PC-3 (cell line): ENCODE measurements around the gene SFRP2. TPM values are rescaled to one million over a fixed set of nuclear protein-coding genes. Genes with fewer than 3 reads are reported as not detected.

Experiments
- ATAC-seq: fragments of 200-7000 bp; cut with Tn5 transposase; 2 replicates; pipeline ENCODE4 v1.9.1; 2020; ENCODE audit warnings: mild to moderate bottlenecking, moderate library complexity
- BruUV-seq: library from RNA; stranded (reverse); fragments of 400-500 nt; replicated peaks from 2 replicates; lab custom pipeline; 2021; lab: Mats Ljungman, UMichigan
- CTCF ChIA-PET: fragments of 300-600 bp; sonication (Branson Sonifier 250); formaldehyde crosslinking; loops from one replicate; lab custom pipeline; 2022; ENCODE audit warnings: antibody characterized with exemption; lab: Charles Lee
- POLR2A ChIA-PET: fragments of 300-600 bp; sonication (Branson Sonifier 250); formaldehyde crosslinking; loops from one replicate; lab custom pipeline; 2022; ENCODE audit warnings: antibody characterized with exemption; ENCODE audit not compliant: unreplicated experiment; lab: Charles Lee
- DNase-seq: peaks from one replicate; pipeline ENCODE4 v3.0.0-alpha.2; 2015
- H2AFZ ChIP-seq: fragments of 300-600 bp; sonication (generic); 2 replicates; pipeline ENCODE4 v1.6.0; 2016; ENCODE audit warnings: antibody characterized with exemption, low read length
- H3F3A ChIP-seq: fragments of 300-600 bp; sonication (generic); one replicate; pipeline ENCODE4 v1.6.0; 2017; ENCODE audit warnings: antibody characterized with exemption, low read length, control low read depth, mild to moderate bottlenecking; ENCODE audit not compliant: unreplicated experiment
- H3K27ac ChIP-seq: fragments of 300-600 bp; sonication (generic); 2 replicates; pipeline ENCODE4 v1.5.1; 2016; ENCODE audit warnings: mild to moderate bottlenecking, low read length
- H3K27me3 ChIP-seq: fragments of 300-600 bp; sonication (generic); 2 replicates; pipeline ENCODE4 v1.6.1; 2016; ENCODE audit warnings: low read length, mixed read lengths
- H3K36me3 ChIP-seq: fragments of 300-600 bp; sonication (generic); 2 replicates; pipeline ENCODE4 v1.6.1; 2016; ENCODE audit warnings: low read depth, mixed run types, low read length, mixed read lengths
- H3K4me1 ChIP-seq: fragments of 300-600 bp; sonication (generic); 2 replicates; pipeline ENCODE4 v1.5.1; 2016; ENCODE audit warnings: low read length; ENCODE audit not compliant: insufficient read depth
- H3K4me2 ChIP-seq: fragments of 300-600 bp; sonication (generic); 2 replicates; pipeline ENCODE4 v1.6.0; 2016; ENCODE audit warnings: low read length
- H3K4me3 ChIP-seq: fragments of 300-600 bp; sonication (generic); 2 replicates; pipeline ENCODE4 v1.5.1; 2016; ENCODE audit warnings: mild to moderate bottlenecking, low read length, mixed read lengths
- H3K79me2 ChIP-seq: fragments of 300-600 bp; sonication (generic); 2 replicates; pipeline ENCODE4 v1.6.1; 2017; ENCODE audit warnings: low read length, mixed read lengths
- H3K9ac ChIP-seq: fragments of 300-600 bp; sonication (generic); 2 replicates; pipeline ENCODE4 v1.6.0; 2016; ENCODE audit warnings: mild to moderate bottlenecking, low read length
- H3K9me2 ChIP-seq: fragments of 300-600 bp; sonication (generic); replicated peaks from 2 replicates; pipeline ENCODE4 v1.6.1; 2016; ENCODE audit warnings: mixed run types, low read length, mixed read lengths
- H3K9me3 ChIP-seq: fragments of 300-600 bp; sonication (generic); 2 replicates; pipeline ENCODE4 v1.6.1; 2016; ENCODE audit warnings: low read length, mixed read lengths
- H4K20me1 ChIP-seq: fragments of 300-600 bp; sonication (generic); 2 replicates; pipeline ENCODE4 v1.6.1; 2016; ENCODE audit warnings: low read length, mixed read lengths
- EZH2 ChIP-seq: fragments of 300-600 bp; sonication (generic); IDR thresholded peaks from one replicate; pipeline ENCODE4 v1.6.1; 2017; ENCODE audit warnings: antibody characterized with exemption, mild to moderate bottlenecking, low read length; ENCODE audit not compliant: unreplicated experiment
- EZH2phosphoT487 ChIP-seq: fragments of 300-600 bp; sonication (generic); IDR thresholded peaks from 2 replicates; pipeline ENCODE4 v1.6.1; 2018; ENCODE audit warnings: mild to moderate bottlenecking, antibody characterized with exemption, low read length, borderline replicate concordance
- intact Hi-C: fragments of 100-400 bp; cut with micrococcal nuclease; formaldehyde crosslinking; loops from 2 replicates; pipeline ENCODE4 v1.9.0; 2023
- total RNA-seq: library from RNA; depleted of rRNA; stranded (reverse); fragments of >200 nt; gene quantifications from 2 replicates; pipeline ENCODE4 v1.2.3, GENCODE V29; 2014
- TF ChIP-seq, protein P1 (sequence below): fragments of 300-600 bp; sonication (generic); conservative IDR thresholded peaks from 2 replicates; pipeline ENCODE4 v1.5.1; 2017; ENCODE audit warnings: antibody characterized with exemption, low read depth, mild to moderate bottlenecking, low read length

SFRP2 gene
- total RNA-seq, 1 experiment from 2014 or later, result not detected

DNA sequence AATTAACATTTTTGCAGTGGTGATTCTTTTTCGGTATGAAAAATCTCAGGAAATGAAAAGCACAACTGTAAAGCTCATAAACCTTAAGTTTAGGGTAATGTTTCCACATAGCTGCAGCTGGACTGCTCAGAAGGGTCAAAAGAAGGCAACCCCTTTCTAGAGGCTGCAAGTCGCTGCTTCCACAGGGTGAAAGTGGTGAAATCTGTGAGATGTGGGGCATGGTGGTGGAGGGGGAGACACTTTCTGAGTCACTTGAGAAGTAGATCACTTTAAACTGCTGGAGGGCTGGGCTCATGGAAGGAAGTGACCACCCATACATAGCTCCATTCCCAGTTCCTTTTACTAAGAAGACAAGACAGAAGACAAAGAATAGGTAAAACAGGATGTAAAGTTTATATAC lies 8.7 kb downstream of the SFRP2 start:
- H2AFZ ChIP-seq, result no peak overlapping the region
- ChIA-PET POLR2A (no interaction called here), CTCF (no interaction called here)
- no TSS peak for BruUV-seq
- no peaks in the 10 kb centered on the region for H3K27me3 ChIP-seq
- no peak for ATAC-seq
- no peak for DNase-seq
- H3K27ac ChIP-seq, result no peak overlapping the region
- H3K9me2 ChIP-seq, result no peaks in the 10 kb centered on the region
- H3K9me3 ChIP-seq, result no peaks in the 10 kb centered on the region
- no peaks in the 10 kb centered on the region for H3K79me2 ChIP-seq
- no peak overlapping the region for H3K9ac ChIP-seq
- intact Hi-C loops, result no loop called here
- H3K4me2 ChIP-seq, result no peak overlapping the region
- TF ChIP-seq EZH2phosphoT487 (no peak), EZH2 (no peak)
- TF ChIP-seq, protein P1, sequence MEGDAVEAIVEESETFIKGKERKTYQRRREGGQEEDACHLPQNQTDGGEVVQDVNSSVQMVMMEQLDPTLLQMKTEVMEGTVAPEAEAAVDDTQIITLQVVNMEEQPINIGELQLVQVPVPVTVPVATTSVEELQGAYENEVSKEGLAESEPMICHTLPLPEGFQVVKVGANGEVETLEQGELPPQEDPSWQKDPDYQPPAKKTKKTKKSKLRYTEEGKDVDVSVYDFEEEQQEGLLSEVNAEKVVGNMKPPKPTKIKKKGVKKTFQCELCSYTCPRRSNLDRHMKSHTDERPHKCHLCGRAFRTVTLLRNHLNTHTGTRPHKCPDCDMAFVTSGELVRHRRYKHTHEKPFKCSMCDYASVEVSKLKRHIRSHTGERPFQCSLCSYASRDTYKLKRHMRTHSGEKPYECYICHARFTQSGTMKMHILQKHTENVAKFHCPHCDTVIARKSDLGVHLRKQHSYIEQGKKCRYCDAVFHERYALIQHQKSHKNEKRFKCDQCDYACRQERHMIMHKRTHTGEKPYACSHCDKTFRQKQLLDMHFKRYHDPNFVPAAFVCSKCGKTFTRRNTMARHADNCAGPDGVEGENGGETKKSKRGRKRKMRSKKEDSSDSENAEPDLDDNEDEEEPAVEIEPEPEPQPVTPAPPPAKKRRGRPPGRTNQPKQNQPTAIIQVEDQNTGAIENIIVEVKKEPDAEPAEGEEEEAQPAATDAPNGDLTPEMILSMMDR, result no peak
- H3K36me3 ChIP-seq, result no peaks in the 10 kb centered on the region
- no peaks in the 10 kb centered on the region for H3F3A ChIP-seq
- H3K4me3 ChIP-seq, result no peak overlapping the region
- no peaks in the 10 kb centered on the region for H4K20me1 ChIP-seq
- peaks cover 17% of the 10 kb centered on the region for H3K4me1 ChIP-seq

DNA sequence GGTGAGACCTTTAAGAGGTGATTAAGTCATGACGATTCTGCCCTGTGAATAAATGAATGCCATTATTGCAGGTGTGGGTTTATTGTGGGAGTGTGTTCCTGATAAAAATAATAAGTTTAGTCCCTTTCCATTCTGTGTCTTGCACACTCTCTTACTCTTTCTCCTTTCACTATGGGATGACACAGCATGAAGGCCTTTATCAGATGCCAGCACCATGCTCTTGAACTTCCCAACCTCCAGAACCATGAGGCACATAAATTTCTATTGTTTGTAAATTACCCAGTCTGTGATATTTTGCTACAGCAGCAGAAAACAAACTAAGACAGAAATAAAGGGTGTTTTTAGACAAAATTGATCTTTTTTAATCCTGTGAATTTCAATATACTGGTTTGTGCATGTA lies 10.5 kb downstream of the SFRP2 start:
- Histone ChIP-seq H3K4me1 (peaks cover 17% of the 10 kb centered on the region), H3K36me3 (no peaks in the 10 kb centered on the region), H3K4me3 (no peak overlapping the region), H4K20me1 (no peaks in the 10 kb centered on the region), H3K9ac (no peak overlapping the region), H2AFZ (no peak overlapping the region), H3K4me2 (no peak overlapping the region), H3F3A (no peaks in the 10 kb centered on the region), H3K9me3 (no peaks in the 10 kb centered on the region), H3K9me2 (no peaks in the 10 kb centered on the region), H3K79me2 (no peaks in the 10 kb centered on the region), H3K27me3 (no peaks in the 10 kb centered on the region), H3K27ac (no peak overlapping the region)
- DNase-seq (no peak), ATAC-seq (no peak)
- BruUV-seq, result no TSS peak
- TF ChIP-seq, protein P1, result no peak
- TF ChIP-seq EZH2 (no peak), EZH2phosphoT487 (no peak)
- intact Hi-C loops, result no loop called here
- ChIA-PET POLR2A (no interaction called here), CTCF (no interaction called here)

DNA sequence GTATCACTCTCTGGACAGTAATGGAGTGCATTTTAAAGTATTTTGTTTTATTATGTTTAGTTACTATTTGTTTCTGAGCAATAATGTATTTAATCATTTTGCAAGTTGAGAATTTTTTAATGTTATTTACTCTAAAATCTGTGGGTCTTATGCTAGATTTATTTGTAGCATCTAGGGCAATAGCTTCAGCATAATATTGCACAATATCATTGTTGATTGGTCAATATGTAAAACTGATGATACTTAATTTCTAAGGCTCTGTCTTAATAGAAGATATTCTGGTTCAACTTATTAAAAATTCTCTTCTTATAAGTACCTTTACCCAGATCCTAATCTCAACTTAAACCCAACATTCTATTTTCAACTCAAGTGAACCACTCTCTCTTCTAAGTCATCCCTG lies 11.5 kb downstream of the SFRP2 start:
- no peak for ATAC-seq
- Histone ChIP-seq H3K9ac (no peak overlapping the region), H3F3A (no peaks in the 10 kb centered on the region), H3K36me3 (no peaks in the 10 kb centered on the region), H3K4me1 (peaks cover 9% of the 10 kb centered on the region), H2AFZ (no peak overlapping the region), H3K4me2 (no peak overlapping the region), H3K9me3 (no peaks in the 10 kb centered on the region), H3K9me2 (no peaks in the 10 kb centered on the region), H3K79me2 (no peaks in the 10 kb centered on the region), H3K4me3 (no peak overlapping the region), H3K27me3 (no peaks in the 10 kb centered on the region), H4K20me1 (no peaks in the 10 kb centered on the region), H3K27ac (no peak overlapping the region)
- intact Hi-C loops, result no loop called here
- TF ChIP-seq, protein P1, result no peak
- TF ChIP-seq EZH2, result no peak
- TF ChIP-seq EZH2phosphoT487, result no peak
- DNase-seq, result no peak
- POLR2A ChIA-PET, result no interaction called here
- CTCF ChIA-PET, result no interaction called here
- no TSS peak for BruUV-seq
